GM12878 (cell line): ENCODE measurements around the gene ASRGL1.
"Not testable (repeated sequence)": the region's sequence is repeated elsewhere in the genome, so short reads cannot be mapped to it uniquely, and the experiment has no call there.

Experiments
- ESRRA ChIP-seq: IDR thresholded peaks from 2 replicates; pipeline ENCODE4 v1.6.1; 2012; ENCODE audit warnings: mild to moderate bottlenecking, low read length, improper control_type of control experiment
- KLF5 ChIP-seq: fragments of 450-650 bp; IDR thresholded peaks from 2 replicates; pipeline ENCODE4 v1.6.1; 2014; ENCODE audit warnings: mild to moderate bottlenecking; ENCODE audit not compliant: partially characterized antibody
- RB1 ChIP-seq: fragments of 450-650 bp; formaldehyde crosslinking; IDR thresholded peaks from 2 replicates; pipeline ENCODE4 v1.6.1; 2017; ENCODE audit warnings: mild to moderate bottlenecking, borderline replicate concordance

GRCh38 chr11:62378459-62379063 is 41.3 kb downstream of the ASRGL1 start:
- not testable (repeated sequence) for TF ChIP-seq ESRRA, RB1, KLF5
